Peyer's patch (tissue), 4 donors: ENCODE data around the gene EN2. TPM values are rescaled to one million over a fixed set of nuclear protein-coding genes. Genes with fewer than 3 reads are reported as not detected.

Experiments
- DNase-seq, 3 donors: peaks; one replicate each; pipeline ENCODE4 v3.0.0-alpha.2; 2017 to 2019
- H3K27ac ChIP-seq, 4 donors: fragments of 200-600 bp; sonication (generic); one replicate each; pipeline ENCODE4 v1.5.1; 2016 to 2019
- H3K27me3 ChIP-seq, 2 donors: fragments of 200-600 bp; sonication (generic); one replicate each; pipeline ENCODE4 v1.5.1; 2019
- H3K36me3 ChIP-seq, 3 donors: fragments of 200-600 bp; sonication (generic); one replicate each; pipeline ENCODE4 v1.5.1; 2016 to 2019
- H3K4me1 ChIP-seq, 4 donors: fragments of 200-600 bp; sonication (generic); one replicate each; pipeline ENCODE4 v1.5.1; 2016 to 2019
- H3K4me3 ChIP-seq, 4 donors: fragments of 200-600 bp; sonication (generic); 1 replicate in 3 of 4; 2 replicates in 1 of 4; pipeline ENCODE4 v1.5.1; 2016 to 2019; ENCODE audit warnings: mild to moderate bottlenecking in 1 of 4
- H3K9me3 ChIP-seq, 4 donors: fragments of 200-600 bp; sonication (generic); one replicate each; pipeline ENCODE4 v1.5.1; 2016 to 2019; ENCODE audit warnings: mild to moderate bottlenecking in 1 of 4
- POLR2A ChIP-seq, 2 donors: fragments of 450-650 bp; IDR thresholded peaks; one replicate each; pipeline ENCODE4 v1.5.1; 2017; ENCODE audit warnings: antibody characterized with exemption in 2 of 2, mild to moderate bottlenecking in 2 of 2, moderate library complexity in 2 of 2
- total RNA-seq, 4 donors: library from RNA; depleted of rRNA; stranded (reverse); fragments of >200 nt; gene quantifications; one replicate each; pipeline ENCODE4 v1.1.0, GENCODE V29; 2016
- TF ChIP-seq, protein P1 (sequence below), 6 experiments: fragments of 450-650 bp in 4 of 6; fragments of 200-600 bp in 2 of 6; sonication (generic) in 1 of 6; IDR thresholded peaks; one replicate each; pipeline ENCODE4 v1.5.1; 2017 to 2019; ENCODE audit warnings: antibody characterized with exemption in 6 of 6, mild to moderate bottlenecking in 3 of 6, moderate library complexity in 1 of 6

EN2 gene
- total RNA-seq, 4 donors from 2014 or later, result not detected

DNA sequence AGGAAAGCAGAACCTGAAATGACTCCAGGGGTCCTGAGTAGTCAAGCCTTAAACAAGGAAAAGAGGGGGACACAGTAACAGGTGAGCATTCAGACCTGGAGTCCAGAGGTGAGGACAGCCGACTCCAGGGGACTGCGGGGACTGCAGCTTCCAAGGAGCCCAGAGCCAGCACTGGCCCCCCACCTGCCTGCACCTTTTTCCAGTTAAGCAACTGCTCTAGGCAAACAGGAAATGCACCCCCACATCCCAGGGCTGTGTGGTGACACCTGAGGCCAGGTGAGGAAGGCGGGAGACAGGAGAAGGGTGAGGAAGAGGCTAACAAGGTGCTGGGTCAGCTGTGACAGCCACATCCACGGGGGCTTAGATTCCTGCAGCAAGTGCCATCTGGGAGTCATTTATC is 20.1 kb upstream of the EN2 start:
- TF ChIP-seq POLR2A (IDR thresholded peaks at IDR 0.05), result no peak
- TF ChIP-seq, protein P1, sequence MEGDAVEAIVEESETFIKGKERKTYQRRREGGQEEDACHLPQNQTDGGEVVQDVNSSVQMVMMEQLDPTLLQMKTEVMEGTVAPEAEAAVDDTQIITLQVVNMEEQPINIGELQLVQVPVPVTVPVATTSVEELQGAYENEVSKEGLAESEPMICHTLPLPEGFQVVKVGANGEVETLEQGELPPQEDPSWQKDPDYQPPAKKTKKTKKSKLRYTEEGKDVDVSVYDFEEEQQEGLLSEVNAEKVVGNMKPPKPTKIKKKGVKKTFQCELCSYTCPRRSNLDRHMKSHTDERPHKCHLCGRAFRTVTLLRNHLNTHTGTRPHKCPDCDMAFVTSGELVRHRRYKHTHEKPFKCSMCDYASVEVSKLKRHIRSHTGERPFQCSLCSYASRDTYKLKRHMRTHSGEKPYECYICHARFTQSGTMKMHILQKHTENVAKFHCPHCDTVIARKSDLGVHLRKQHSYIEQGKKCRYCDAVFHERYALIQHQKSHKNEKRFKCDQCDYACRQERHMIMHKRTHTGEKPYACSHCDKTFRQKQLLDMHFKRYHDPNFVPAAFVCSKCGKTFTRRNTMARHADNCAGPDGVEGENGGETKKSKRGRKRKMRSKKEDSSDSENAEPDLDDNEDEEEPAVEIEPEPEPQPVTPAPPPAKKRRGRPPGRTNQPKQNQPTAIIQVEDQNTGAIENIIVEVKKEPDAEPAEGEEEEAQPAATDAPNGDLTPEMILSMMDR (IDR thresholded peaks at IDR 0.05), result no peak
- Histone ChIP-seq H3K9me3 (no peaks in the 10 kb centered on the region), H3K4me1 (no peaks in the 10 kb centered on the region), H3K27ac (no peak overlapping the region), H3K4me3 (no peak overlapping the region), H3K27me3 (no peaks in the 10 kb centered on the region), H3K36me3 (no peaks in the 10 kb centered on the region)
- DNase-seq, result peak in 1 of 3 donors; percentile 2

DNA sequence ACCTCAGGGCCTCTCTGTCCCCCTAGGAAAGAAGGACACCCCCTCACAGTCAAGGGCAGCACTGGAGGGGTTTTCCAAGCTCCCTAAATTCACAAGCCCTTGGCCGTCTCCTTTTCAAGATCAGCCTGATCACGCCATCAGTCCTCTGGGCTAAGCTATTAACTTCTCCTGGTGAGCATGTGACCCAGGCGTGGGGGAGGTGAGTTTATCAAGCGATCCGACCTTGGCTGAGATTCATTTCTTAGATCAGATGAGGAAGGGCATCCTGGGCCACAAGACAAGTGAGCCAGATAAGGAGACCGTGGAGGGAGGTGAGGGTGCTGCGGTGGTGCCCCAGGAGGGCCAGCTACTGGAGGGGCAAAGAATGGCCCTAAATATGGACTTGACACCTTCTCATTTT is 19.2 kb upstream of the EN2 start:
- H3K27me3 ChIP-seq, result no peaks in the 10 kb centered on the region
- TF ChIP-seq POLR2A (IDR thresholded peaks at IDR 0.05), result no peak
- TF ChIP-seq, protein P1 (IDR thresholded peaks at IDR 0.05), result no peak
- DNase-seq, result peak in 1 of 3 donors; percentile 38
- no peaks in the 10 kb centered on the region for H3K9me3 ChIP-seq
- H3K27ac ChIP-seq, result no peak overlapping the region
- H3K4me3 ChIP-seq, result no peak overlapping the region
- H3K4me1 ChIP-seq, result no peaks in the 10 kb centered on the region
- H3K36me3 ChIP-seq, result no peaks in the 10 kb centered on the region

DNA sequence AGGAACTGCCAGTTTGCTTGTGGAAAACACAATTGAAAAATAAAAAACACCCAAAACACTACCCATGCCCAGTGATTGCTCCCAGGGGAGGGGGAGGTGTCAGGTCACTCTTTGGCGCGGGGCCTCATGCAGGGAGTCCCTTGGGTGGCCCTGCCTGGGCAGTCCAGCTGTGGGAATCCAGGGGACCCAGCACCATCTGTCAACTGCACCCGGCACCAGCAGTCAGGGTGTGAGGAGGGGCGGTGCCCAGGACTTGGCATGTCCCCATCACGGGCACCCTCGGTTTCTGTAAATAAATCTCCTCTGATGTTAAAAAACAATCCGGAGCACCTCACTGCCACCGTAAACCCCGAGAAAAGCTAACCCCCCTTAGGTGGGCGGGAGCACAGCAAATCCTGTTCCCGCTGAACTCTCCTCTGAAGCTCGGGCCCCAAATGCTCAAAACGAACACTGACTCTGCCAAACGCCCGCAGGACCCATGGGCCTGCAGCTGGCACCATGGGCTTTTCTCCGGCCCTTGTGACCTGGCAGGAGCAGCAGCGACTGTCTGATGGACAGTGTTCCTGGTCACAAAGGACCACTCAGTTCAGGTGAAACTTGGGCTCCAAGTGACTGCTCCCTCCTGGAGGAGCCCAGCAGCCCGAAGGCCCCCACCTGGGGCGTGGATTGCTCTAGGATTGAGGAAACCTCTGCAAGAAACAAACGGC is 18.5 kb upstream of the EN2 start:
- Histone ChIP-seq H3K36me3 (no peaks in the 10 kb centered on the region), H3K9me3 (no peaks in the 10 kb centered on the region), H3K4me1 (no peaks in the 10 kb centered on the region), H3K4me3 (no peak overlapping the region), H3K27ac (no peak overlapping the region), H3K27me3 (no peaks in the 10 kb centered on the region)
- peak in 1 of 3 donors; percentile 29 for DNase-seq
- TF ChIP-seq, protein P1 (IDR thresholded peaks at IDR 0.05), result no peak
- TF ChIP-seq POLR2A (IDR thresholded peaks at IDR 0.05), result no peak

DNA sequence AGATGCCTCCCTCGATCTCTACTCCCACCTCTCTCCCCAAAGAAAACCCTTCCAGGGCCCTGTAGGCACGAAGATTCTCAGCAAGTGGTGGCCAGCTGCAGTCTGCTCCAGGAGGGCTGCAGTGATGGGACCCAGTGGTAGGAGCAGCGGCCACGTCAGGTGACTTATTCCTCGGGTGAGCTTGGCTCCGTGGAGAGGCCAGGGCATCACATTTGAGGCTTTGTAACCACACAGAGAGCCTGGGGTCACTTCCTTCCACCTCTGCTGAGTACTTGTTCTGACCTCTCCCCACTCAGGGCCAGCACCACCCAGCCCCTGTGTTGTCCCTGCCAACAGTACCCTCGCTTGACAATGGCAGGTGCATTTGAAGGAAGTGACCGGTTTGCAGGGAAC is 17.9 kb upstream of the EN2 start:
- no peak overlapping the region for H3K27ac ChIP-seq
- TF ChIP-seq, protein P1 (IDR thresholded peaks at IDR 0.05), result no peak
- no peak for TF ChIP-seq POLR2A (IDR thresholded peaks at IDR 0.05)
- no peak for DNase-seq
- no peaks in the 10 kb centered on the region for H3K36me3 ChIP-seq
- no peaks in the 10 kb centered on the region for H3K4me1 ChIP-seq
- H3K9me3 ChIP-seq, result no peaks in the 10 kb centered on the region
- no peak overlapping the region for H3K4me3 ChIP-seq
- H3K27me3 ChIP-seq, result no peaks in the 10 kb centered on the region

DNA sequence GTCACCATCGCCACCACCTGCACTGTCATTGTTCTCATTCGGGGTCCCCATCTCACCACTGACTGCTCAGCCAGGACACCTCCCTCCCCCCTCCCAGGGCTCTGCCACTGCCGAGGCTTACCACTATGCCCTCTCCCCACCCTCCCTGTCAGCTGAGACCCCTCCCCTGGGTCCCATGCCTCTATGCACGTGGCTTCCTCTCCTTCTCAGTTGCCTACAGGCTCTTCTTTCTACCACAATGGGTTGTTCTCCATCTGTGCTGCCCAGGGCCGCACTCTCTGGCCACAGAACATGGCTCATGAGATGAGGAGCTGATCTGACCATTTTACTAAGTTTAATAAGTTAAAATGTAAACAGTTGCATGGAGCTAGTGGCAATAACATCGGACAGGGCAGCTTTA is 16.1 kb upstream of the EN2 start:
- Histone ChIP-seq H3K4me1 (no peaks in the 10 kb centered on the region), H3K9me3 (no peaks in the 10 kb centered on the region), H3K27ac (no peak overlapping the region), H3K27me3 (no peaks in the 10 kb centered on the region), H3K4me3 (no peak overlapping the region), H3K36me3 (no peaks in the 10 kb centered on the region)
- DNase-seq, result no peak
- TF ChIP-seq, protein P1 (IDR thresholded peaks at IDR 0.05), result no peak
- TF ChIP-seq POLR2A (IDR thresholded peaks at IDR 0.05), result no peak
